BLaER1 (cell line): ENCODE results near the gene GJD4.

ENCODE experiments used
- H3K27ac ChIP-seq: shearing (Covaris generic); formaldehyde crosslinking; 2 replicates; pipeline ENCODE4 v1.8.1; 2022
- H3K27me3 ChIP-seq: shearing (Covaris generic); formaldehyde crosslinking; 2 replicates; pipeline ENCODE4 v1.8.1; 2022
- H3K36me3 ChIP-seq: shearing (Covaris generic); formaldehyde crosslinking; 2 replicates; pipeline ENCODE4 v1.8.1; 2022
- H3K4me1 ChIP-seq: shearing (Covaris generic); formaldehyde crosslinking; 2 replicates; pipeline ENCODE4 v1.8.1; 2022
- H3K4me2 ChIP-seq: shearing (Covaris generic); formaldehyde crosslinking; 2 replicates; pipeline ENCODE4 v1.8.1; 2022
- H3K4me3 ChIP-seq: shearing (Covaris generic); formaldehyde crosslinking; 2 replicates; pipeline ENCODE4 v1.8.1; 2022
- H3K9ac ChIP-seq: shearing (Covaris generic); formaldehyde crosslinking; 2 replicates; pipeline ENCODE4 v1.8.1; 2022
- H3K9me3 ChIP-seq: shearing (Covaris generic); formaldehyde crosslinking; 2 replicates; pipeline ENCODE4 v1.8.1; 2022
- H4K20me1 ChIP-seq: shearing (Covaris generic); formaldehyde crosslinking; 2 replicates; pipeline ENCODE4 v1.8.1; 2022
- Cebpa-rat ChIP-seq: shearing (Covaris generic); IDR thresholded peaks from 2 replicates; pipeline ENCODE4 v1.8.1; 2022

The GJD4 gene, protein sequence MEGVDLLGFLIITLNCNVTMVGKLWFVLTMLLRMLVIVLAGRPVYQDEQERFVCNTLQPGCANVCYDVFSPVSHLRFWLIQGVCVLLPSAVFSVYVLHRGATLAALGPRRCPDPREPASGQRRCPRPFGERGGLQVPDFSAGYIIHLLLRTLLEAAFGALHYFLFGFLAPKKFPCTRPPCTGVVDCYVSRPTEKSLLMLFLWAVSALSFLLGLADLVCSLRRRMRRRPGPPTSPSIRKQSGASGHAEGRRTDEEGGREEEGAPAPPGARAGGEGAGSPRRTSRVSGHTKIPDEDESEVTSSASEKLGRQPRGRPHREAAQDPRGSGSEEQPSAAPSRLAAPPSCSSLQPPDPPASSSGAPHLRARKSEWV

GRCh38 chr10:35605191-35605590 lies at the start of gene GJD4:
TSS of gene GJD4 (plus strand) at chr10:35605341. CDS start at chr10:35605568, 227 bp downstream.
- Histone ChIP-seq H3K9ac (no peak within 1 kb of the TSS), H3K27me3 (no peaks in the 10 kb centered on the region), H3K27ac (no peak within 1 kb of the TSS), H4K20me1 (no peaks in the 10 kb centered on the region), H3K9me3 (peaks cover 27% of the 10 kb centered on the region), H3K4me2 (no peak within 1 kb of the TSS), H3K4me3 (no peak within 1 kb of the TSS), H3K4me1 (no peaks in the 10 kb centered on the region), H3K36me3 (no peaks in the 10 kb centered on the region)
- TF ChIP-seq Cebpa-rat, result no peak

GRCh38 chr10:35555962-35556930 lies 48.9 kb upstream of the GJD4 start:
- Histone ChIP-seq H3K4me2 (no peak overlapping the region), H3K36me3 (peaks cover 81% of the 10 kb centered on the region), H3K4me3 (no peak overlapping the region), H3K4me1 (no peaks in the 10 kb centered on the region), H3K27me3 (no peaks in the 10 kb centered on the region), H4K20me1 (no peaks in the 10 kb centered on the region), H3K9ac (no peak overlapping the region), H3K9me3 (no peaks in the 10 kb centered on the region), H3K27ac (no peak overlapping the region)
- no peak for TF ChIP-seq Cebpa-rat

- Histone ChIP-seq H3K4me2 (no peak overlapping the region), H3K9me3 (no peaks in the 10 kb centered on the region), H3K27ac (no peak overlapping the region), H4K20me1 (no peaks in the 10 kb centered on the region), H3K4me1 (no peaks in the 10 kb centered on the region), H3K27me3 (no peaks in the 10 kb centered on the region), H3K4me3 (no peak overlapping the region), H3K36me3 (peaks cover 80% of the 10 kb centered on the region), H3K9ac (no peak overlapping the region)
- TF ChIP-seq Cebpa-rat, result no peak
Measured at GRCh38 chr10:35558276-35558675, 46.9 kb upstream of the GJD4 start.

DNA sequence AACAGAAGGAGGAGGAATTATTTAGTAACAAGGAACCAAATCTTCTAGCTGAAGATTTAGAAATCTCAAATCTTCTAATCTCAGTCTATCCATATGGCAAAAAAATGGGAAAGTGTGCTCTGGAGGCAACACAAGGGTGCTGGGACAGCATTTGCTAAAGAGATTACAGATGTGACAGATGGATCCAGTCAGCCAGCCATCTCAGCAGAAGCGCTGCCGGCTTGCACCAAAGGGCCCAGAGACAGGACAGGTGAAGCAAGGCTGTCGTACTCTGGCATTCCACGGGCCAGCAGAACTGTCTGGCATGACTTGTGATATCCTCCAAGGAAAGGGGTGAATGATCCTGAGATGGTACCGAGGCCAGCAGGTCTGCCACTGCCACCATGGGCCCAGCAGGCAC lies 45.7 kb upstream of the GJD4 start:
- H3K4me3 ChIP-seq, result no peak overlapping the region
- H4K20me1 ChIP-seq, result no peaks in the 10 kb centered on the region
- H3K4me2 ChIP-seq, result no peak overlapping the region
- peaks cover 9% of the 10 kb centered on the region for H3K4me1 ChIP-seq
- H3K27me3 ChIP-seq, result no peaks in the 10 kb centered on the region
- no peak overlapping the region for H3K27ac ChIP-seq
- H3K9me3 ChIP-seq, result no peaks in the 10 kb centered on the region
- no peak for TF ChIP-seq Cebpa-rat
- H3K36me3 ChIP-seq, result peaks cover 77% of the 10 kb centered on the region
- no peak overlapping the region for H3K9ac ChIP-seq

DNA sequence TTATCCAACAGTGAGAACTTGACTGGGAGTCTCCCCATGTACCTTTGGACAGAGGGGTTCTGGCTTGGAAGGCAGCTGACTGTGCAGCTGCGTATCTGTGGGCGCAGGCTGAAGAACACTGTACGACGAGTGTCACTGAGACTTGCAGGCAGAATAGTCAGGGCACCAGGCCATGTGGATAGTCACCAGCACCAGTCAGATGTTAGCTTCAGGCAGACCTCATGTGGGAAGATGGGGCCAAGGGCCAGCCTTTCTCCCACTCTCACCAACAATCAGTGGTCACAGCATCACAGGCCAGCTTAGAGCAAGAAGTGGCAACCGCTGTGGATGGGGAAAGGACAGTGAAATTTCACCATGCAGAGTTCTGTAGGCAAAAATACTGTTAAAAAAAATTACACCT lies 43.4 kb upstream of the GJD4 start:
- Histone ChIP-seq H3K4me3 (no peak overlapping the region), H3K27me3 (no peaks in the 10 kb centered on the region), H3K4me2 (no peak overlapping the region), H3K9ac (no peak overlapping the region), H3K9me3 (no peaks in the 10 kb centered on the region), H4K20me1 (no peaks in the 10 kb centered on the region), H3K4me1 (peaks cover 19% of the 10 kb centered on the region), H3K27ac (no peak overlapping the region), H3K36me3 (peaks cover 82% of the 10 kb centered on the region)
- TF ChIP-seq Cebpa-rat, result no peak

DNA sequence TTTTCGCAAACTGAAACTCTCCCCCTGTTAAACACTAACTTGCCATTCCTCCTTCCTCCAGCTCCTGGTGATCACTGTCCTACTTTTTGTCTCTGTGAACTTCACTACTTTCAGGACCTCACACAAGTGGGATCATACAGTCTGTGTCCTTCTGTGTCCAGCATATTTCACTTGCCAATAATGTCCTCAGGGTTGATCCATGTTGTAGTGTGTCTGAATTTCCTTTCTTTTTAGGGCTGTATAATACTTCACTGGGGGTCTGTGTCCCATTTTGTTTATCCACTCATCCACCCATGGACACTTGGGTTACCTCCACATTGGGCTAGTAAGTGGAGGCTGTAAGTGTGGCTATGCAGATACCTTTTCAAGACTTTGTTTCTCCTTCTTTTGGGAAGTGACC lies 42.7 kb upstream of the GJD4 start:
- H4K20me1 ChIP-seq, result no peaks in the 10 kb centered on the region

DNA sequence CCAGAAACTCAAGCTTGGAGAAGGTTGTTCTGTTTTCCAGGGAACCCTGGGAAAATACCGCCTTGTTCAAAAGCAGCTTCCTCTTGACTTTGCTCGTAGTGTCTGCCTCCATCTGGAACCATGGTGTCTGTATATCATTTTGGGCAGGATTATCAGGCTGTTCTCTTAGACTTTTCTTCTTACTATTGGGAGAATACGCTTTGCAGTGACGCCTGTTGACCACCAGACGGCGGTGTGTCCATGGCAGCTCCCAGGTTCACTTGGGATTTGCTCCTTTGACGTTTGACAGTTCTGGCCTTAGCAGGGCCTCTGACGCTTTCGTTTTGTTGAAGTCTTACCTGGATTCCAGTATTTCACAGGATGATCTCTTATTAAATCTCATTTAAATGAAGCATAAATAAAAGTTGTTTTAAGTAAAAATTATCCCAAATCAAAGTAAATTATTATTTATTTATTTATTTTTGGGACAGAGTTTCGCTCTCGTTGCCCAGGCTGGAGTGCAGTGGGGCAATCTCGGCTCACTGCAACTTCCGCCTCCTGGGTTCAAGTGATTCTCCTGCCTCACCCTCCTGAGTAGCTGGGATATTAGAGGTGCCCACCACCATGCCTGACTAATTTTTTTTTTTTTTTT lies 41.8 kb upstream of the GJD4 start:
- Histone ChIP-seq H3K9ac (no peak overlapping the region), H4K20me1 (no peaks in the 10 kb centered on the region), H3K36me3 (peaks cover 87% of the 10 kb centered on the region), H3K27me3 (no peaks in the 10 kb centered on the region), H3K27ac (no peak overlapping the region), H3K4me2 (no peak overlapping the region), H3K4me3 (no peak overlapping the region), H3K9me3 (no peaks in the 10 kb centered on the region), H3K4me1 (peaks cover 23% of the 10 kb centered on the region)
- TF ChIP-seq Cebpa-rat, result no peak

More for the DNA sequence above, 42.7 kb upstream of the GJD4 start:
- H3K9ac ChIP-seq, result no peak overlapping the region
- no peaks in the 10 kb centered on the region for H3K9me3 ChIP-seq
- no peaks in the 10 kb centered on the region for H3K27me3 ChIP-seq
- no peak overlapping the region for H3K27ac ChIP-seq
- H3K4me3 ChIP-seq, result no peak overlapping the region
- H3K4me1 ChIP-seq, result peaks cover 19% of the 10 kb centered on the region
- peaks cover 85% of the 10 kb centered on the region for H3K36me3 ChIP-seq
- H3K4me2 ChIP-seq, result no peak overlapping the region
- no peak for TF ChIP-seq Cebpa-rat

DNA sequence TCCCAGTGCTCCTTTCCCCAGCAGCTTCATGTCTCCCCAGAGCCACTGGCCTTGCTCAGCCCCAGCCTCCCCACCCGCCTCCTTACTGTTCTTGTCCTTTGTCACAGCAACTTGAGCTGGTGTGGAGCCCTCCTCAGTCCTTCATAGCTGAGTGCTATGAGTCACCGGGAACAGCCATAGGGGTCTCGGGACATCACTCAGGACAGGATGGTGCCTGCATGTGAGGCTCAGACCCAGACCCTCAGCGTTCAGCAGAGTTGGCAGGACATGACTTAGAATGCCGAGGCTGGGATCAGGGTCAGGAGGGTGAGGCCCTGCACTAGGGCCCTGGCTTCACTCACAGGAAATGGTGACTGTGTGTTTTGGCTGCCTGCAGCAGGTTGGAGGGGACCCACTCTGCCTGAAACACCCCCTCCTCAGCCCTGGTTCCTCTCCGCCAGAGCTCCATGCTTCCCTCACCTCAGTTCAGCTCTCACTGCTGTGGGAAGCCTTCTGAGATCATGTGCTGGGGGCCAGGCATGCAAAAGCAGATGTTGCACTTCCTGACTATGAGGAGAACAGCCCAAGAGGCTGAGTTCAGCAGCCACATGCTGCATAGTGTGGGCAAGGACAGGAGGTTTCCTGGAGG lies 40.7 kb upstream of the GJD4 start:
- Histone ChIP-seq H3K27me3 (no peaks in the 10 kb centered on the region), H3K4me2 (peak overlapping the region; percentile 37), H3K9me3 (no peaks in the 10 kb centered on the region), H3K4me1 (peaks cover 34% of the 10 kb centered on the region), H3K4me3 (no peak overlapping the region), H3K27ac (peak overlapping the region; percentile 63), H3K36me3 (peaks cover 87% of the 10 kb centered on the region), H4K20me1 (no peaks in the 10 kb centered on the region), H3K9ac (no peak overlapping the region)
- TF ChIP-seq Cebpa-rat, result no peak

- Histone ChIP-seq H3K27me3 (no peaks in the 10 kb centered on the region), H4K20me1 (no peaks in the 10 kb centered on the region), H3K9me3 (no peaks in the 10 kb centered on the region), H3K27ac (no peak overlapping the region), H3K9ac (no peak overlapping the region), H3K36me3 (peaks cover 82% of the 10 kb centered on the region), H3K4me3 (no peak overlapping the region), H3K4me1 (peaks cover 38% of the 10 kb centered on the region), H3K4me2 (no peak overlapping the region)
- TF ChIP-seq Cebpa-rat, result no peak
Measured at GRCh38 chr10:35565602-35566081, 39.5 kb upstream of the GJD4 start.
